IPS-18a (cell line): ENCODE results near the gene NPFF.
A peak's percentile ranks its signal among the peaks of the same experiment; 100 is the strongest.

Experiments used
- H3K27ac ChIP-seq: one replicate; pipeline ENCODE4 v1.5.1; 2013; ENCODE audit warnings: low read length
- H3K27me3 ChIP-seq: one replicate; pipeline ENCODE4 v1.6.1; 2013; ENCODE audit warnings: mild to moderate bottlenecking, low read length; ENCODE audit not compliant: control insufficient read depth, insufficient read depth
- H3K36me3 ChIP-seq: one replicate; pipeline ENCODE4 v1.6.1; 2013; ENCODE audit warnings: low read depth, low read length; ENCODE audit not compliant: control insufficient read depth
- H3K4me1 ChIP-seq: one replicate; pipeline ENCODE4 v1.6.1; 2013; ENCODE audit warnings: low read depth, low read length; ENCODE audit not compliant: control insufficient read depth
- H3K4me3 ChIP-seq: one replicate; pipeline ENCODE4 v1.5.1; 2013; ENCODE audit warnings: low read length
- H3K9ac ChIP-seq: one replicate; pipeline ENCODE4 v1.6.1; 2013; ENCODE audit warnings: mild to moderate bottlenecking, low read length, moderate library complexity
- H3K9me3 ChIP-seq: one replicate; pipeline ENCODE4 v1.6.1; 2013; ENCODE audit warnings: low read depth, low read length; ENCODE audit not compliant: control insufficient read depth

The NPFF gene

GRCh38 chr12:53480491-53481442 is 26.5 kb downstream of the NPFF start:
- peaks cover 79% of the 10 kb centered on the region for H3K36me3 ChIP-seq
- H3K27me3 ChIP-seq, result no peaks in the 10 kb centered on the region
- no peak overlapping the region for H3K27ac ChIP-seq
- no peak overlapping the region for H3K9ac ChIP-seq
- H3K4me3 ChIP-seq, result no peak overlapping the region
- H3K4me1 ChIP-seq, result no peaks in the 10 kb centered on the region
- no peaks in the 10 kb centered on the region for H3K9me3 ChIP-seq

GRCh38 chr12:53479331-53479730 is 28.0 kb downstream of the NPFF start:
- Histone ChIP-seq H3K4me1 (no peaks in the 10 kb centered on the region), H3K9ac (no peak overlapping the region), H3K4me3 (no peak overlapping the region), H3K27ac (no peak overlapping the region), H3K27me3 (no peaks in the 10 kb centered on the region), H3K9me3 (no peaks in the 10 kb centered on the region), H3K36me3 (peaks cover 79% of the 10 kb centered on the region)

DNA sequence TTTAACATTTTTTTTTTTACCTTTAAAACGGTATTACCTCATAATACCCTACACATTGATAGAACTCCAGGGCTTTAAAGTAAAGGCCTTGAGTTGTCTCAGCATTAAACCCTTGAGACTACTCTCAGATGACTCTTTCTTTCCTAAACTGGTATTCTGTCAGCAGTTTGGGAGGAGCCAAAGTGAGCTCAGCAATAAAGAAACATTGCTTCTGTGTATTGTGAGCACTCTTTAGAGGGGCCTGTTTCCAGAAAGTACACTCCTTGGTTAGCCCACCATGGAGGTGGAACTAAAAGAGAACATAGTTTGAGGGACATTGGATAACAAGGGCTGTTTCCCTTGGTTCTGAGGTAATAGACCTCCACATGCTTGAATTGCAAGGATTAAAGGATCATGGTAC is 28.4 kb downstream of the NPFF start:
- no peaks in the 10 kb centered on the region for H3K4me1 ChIP-seq
- H3K36me3 ChIP-seq, result peaks cover 79% of the 10 kb centered on the region
- no peak overlapping the region for H3K9ac ChIP-seq

GRCh38 chr12:53476769-53477209 is 30.5 kb downstream of the NPFF start:
- Histone ChIP-seq H3K4me1 (no peaks in the 10 kb centered on the region), H3K27ac (peak overlapping the region; percentile 20), H3K4me3 (no peak overlapping the region), H3K9ac (no peak overlapping the region), H3K36me3 (peaks cover 92% of the 10 kb centered on the region), H3K27me3 (no peaks in the 10 kb centered on the region), H3K9me3 (no peaks in the 10 kb centered on the region)

More for the DNA sequence above, 28.4 kb downstream of the NPFF start:
- H3K4me3 ChIP-seq, result no peak overlapping the region
- no peak overlapping the region for H3K27ac ChIP-seq
- no peaks in the 10 kb centered on the region for H3K9me3 ChIP-seq
- no peaks in the 10 kb centered on the region for H3K27me3 ChIP-seq

DNA sequence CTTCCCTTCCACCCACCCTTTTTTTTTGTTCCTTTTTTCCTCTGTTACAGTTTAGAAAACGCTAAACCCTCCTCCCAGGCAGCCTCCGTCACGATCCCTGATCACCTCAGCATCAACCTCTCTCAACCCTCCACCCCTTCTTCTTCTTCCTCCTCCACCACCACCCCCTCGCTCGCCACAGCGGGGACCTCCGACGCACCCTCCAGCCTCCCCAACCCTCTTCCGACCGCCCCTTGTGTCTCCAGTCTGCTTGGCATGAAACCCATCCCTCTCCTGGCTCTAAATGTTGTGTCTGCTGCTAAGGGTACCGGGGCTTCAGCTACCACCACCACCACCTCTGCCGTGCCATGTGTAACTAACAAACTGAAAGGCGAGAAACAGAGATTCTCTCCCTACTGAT is 32.5 kb downstream of the NPFF start:
- Histone ChIP-seq H3K36me3 (peaks cover 97% of the 10 kb centered on the region), H3K9ac (no peak overlapping the region), H3K27ac (no peak overlapping the region), H3K9me3 (no peaks in the 10 kb centered on the region), H3K27me3 (no peaks in the 10 kb centered on the region), H3K4me1 (no peaks in the 10 kb centered on the region), H3K4me3 (no peak overlapping the region)

- Histone ChIP-seq H3K4me3 (no peak overlapping the region), H3K27ac (no peak overlapping the region), H3K4me1 (no peaks in the 10 kb centered on the region), H3K9ac (no peak overlapping the region), H3K9me3 (no peaks in the 10 kb centered on the region), H3K27me3 (no peaks in the 10 kb centered on the region), H3K36me3 (peaks cover 97% of the 10 kb centered on the region)
These were observed 33.2 kb downstream of the NPFF start for GRCh38 chr12:53474077-53474476.

- H3K9ac ChIP-seq, result no peak overlapping the region
- H3K9me3 ChIP-seq, result no peaks in the 10 kb centered on the region
- no peak overlapping the region for H3K27ac ChIP-seq
- H3K36me3 ChIP-seq, result peaks cover 99% of the 10 kb centered on the region
- H3K27me3 ChIP-seq, result no peaks in the 10 kb centered on the region
- no peaks in the 10 kb centered on the region for H3K4me1 ChIP-seq
- H3K4me3 ChIP-seq, result no peak overlapping the region
These were observed 35.2 kb downstream of the NPFF start for GRCh38 chr12:53472056-53472582.

- Histone ChIP-seq H3K27ac (no peak overlapping the region), H3K9me3 (no peaks in the 10 kb centered on the region), H3K36me3 (peaks cover 99% of the 10 kb centered on the region), H3K27me3 (no peaks in the 10 kb centered on the region), H3K9ac (no peak overlapping the region), H3K4me1 (peaks cover 5% of the 10 kb centered on the region), H3K4me3 (no peak overlapping the region)
These were observed 39.0 kb downstream of the NPFF start for GRCh38 chr12:53468282-53468681.

DNA sequence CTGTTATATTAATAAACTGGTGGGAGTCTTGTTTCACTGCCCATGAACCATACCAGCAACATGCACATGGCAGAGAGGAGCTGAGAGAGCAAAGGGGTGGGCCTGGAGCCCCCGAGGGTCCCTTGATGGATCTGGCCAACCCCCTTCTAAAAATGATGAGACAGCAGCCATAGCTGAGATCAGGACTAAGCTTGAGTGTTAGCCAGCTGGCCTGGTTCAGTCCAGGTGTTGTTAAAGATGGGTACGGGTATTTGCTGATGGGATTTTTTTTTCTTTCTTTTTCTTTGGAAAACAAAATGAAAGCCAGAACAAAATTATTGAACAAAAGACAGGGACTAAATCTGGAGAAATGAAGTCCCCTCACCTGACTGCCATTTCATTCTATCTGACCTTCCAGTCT is 39.4 kb downstream of the NPFF start:
- Histone ChIP-seq H3K27ac (no peak overlapping the region), H3K4me3 (no peak overlapping the region), H3K9ac (no peak overlapping the region), H3K4me1 (peaks cover 5% of the 10 kb centered on the region), H3K27me3 (no peaks in the 10 kb centered on the region), H3K9me3 (no peaks in the 10 kb centered on the region), H3K36me3 (peaks cover 99% of the 10 kb centered on the region)

DNA sequence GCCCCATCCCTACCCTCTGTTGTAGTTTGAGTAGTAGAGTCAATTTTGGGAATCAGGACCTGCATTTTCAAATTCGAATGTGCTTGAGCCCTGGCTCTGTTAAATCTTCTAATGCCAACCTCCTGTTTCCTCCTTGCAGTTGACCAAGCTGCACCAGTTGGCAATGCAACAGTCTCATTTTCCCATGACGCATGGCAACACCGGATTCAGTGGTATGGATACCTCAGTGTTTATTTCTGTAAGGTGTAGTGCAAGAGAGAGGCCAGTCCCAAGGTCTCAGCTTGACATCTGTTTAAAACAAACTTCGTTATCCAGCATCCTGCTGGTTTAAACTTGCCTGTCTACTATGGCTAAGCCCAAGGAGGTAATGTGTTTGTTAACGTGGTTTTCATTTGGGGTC is 40.2 kb downstream of the NPFF start:
- no peak overlapping the region for H3K9ac ChIP-seq
- no peaks in the 10 kb centered on the region for H3K27me3 ChIP-seq
- no peaks in the 10 kb centered on the region for H3K9me3 ChIP-seq
- H3K36me3 ChIP-seq, result peaks cover 99% of the 10 kb centered on the region
- peaks cover 5% of the 10 kb centered on the region for H3K4me1 ChIP-seq
- H3K27ac ChIP-seq, result no peak overlapping the region
- H3K4me3 ChIP-seq, result no peak overlapping the region

DNA sequence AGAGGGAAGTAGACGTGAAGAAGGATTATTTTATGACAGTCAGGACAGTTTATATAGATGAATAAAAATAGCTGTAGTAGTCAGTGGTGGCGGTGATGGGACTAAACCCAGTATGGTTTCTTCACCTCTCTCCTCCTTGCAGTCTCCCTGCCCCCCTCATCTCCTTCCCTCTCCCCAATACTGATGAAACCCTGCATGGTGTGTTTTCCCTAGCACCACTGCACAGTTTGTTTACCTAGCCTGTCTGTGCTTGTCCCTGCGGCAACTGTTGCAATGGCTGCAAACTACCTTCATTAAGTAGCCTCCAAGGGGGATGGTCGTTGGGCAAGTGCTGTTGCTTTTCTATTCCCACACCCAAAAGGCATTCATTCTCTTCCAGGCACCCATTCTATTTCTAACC is 40.6 kb downstream of the NPFF start:
- Histone ChIP-seq H3K4me3 (no peak overlapping the region), H3K36me3 (peaks cover 99% of the 10 kb centered on the region), H3K4me1 (peaks cover 5% of the 10 kb centered on the region), H3K27ac (no peak overlapping the region), H3K9me3 (no peaks in the 10 kb centered on the region), H3K27me3 (no peaks in the 10 kb centered on the region), H3K9ac (no peak overlapping the region)

GRCh38 chr12:53465679-53466078 is 41.6 kb downstream of the NPFF start:
- no peak overlapping the region for H3K9ac ChIP-seq
- H3K36me3 ChIP-seq, result peaks cover 100% of the 10 kb centered on the region
- no peak overlapping the region for H3K4me3 ChIP-seq
- no peak overlapping the region for H3K27ac ChIP-seq
- H3K9me3 ChIP-seq, result no peaks in the 10 kb centered on the region
- H3K27me3 ChIP-seq, result no peaks in the 10 kb centered on the region
- peaks cover 5% of the 10 kb centered on the region for H3K4me1 ChIP-seq
